ENCODE data around the gene ZNG1A.
"Not testable (repeated sequence)": the region's sequence is repeated elsewhere in the genome, so short reads cannot be mapped to it uniquely, and the experiment has no call there.

DNA sequence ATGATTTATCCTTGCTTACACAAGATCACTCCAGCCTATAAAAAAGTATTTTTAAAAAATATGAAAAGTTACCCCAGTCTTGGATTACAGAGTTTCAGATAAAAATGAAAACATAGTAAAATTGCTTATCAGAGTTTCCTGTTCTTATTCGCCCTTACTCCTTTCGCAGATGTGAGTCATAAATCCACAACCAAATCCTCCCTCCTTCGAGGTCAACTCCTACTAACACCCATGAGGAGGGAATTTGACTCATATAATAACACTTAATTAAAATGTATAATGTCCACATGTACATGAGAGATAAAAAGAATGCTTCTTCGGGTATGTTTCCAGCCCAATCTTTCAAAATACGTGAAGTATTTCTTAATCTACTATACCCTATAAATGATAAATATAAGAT lies 84.5 kb downstream of the ZNG1A start:
- TF ChIP-seq, protein P1, sequence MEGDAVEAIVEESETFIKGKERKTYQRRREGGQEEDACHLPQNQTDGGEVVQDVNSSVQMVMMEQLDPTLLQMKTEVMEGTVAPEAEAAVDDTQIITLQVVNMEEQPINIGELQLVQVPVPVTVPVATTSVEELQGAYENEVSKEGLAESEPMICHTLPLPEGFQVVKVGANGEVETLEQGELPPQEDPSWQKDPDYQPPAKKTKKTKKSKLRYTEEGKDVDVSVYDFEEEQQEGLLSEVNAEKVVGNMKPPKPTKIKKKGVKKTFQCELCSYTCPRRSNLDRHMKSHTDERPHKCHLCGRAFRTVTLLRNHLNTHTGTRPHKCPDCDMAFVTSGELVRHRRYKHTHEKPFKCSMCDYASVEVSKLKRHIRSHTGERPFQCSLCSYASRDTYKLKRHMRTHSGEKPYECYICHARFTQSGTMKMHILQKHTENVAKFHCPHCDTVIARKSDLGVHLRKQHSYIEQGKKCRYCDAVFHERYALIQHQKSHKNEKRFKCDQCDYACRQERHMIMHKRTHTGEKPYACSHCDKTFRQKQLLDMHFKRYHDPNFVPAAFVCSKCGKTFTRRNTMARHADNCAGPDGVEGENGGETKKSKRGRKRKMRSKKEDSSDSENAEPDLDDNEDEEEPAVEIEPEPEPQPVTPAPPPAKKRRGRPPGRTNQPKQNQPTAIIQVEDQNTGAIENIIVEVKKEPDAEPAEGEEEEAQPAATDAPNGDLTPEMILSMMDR (conservative IDR thresholded peaks at IDR 0.05), result not testable (repeated sequence)
- not testable (repeated sequence) for TF ChIP-seq EZH2 (IDR thresholded peaks at IDR 0.05; ENCODE audit: low read depth)

Data from PC-9 (cell line).